GM18507 (cell line): ENCODE results near the gene PFKM.
"Not testable (repeated sequence)": the region's sequence is repeated elsewhere in the genome, so short reads cannot be mapped to it uniquely, and the experiment has no call there.

Source experiments
- DNase-seq: peaks from one replicate; pipeline ENCODE4 v3.0.0; 2011; ENCODE audit warnings: low read depth; ENCODE audit not compliant: insufficient read length; ENCODE audit errors: extremely low spot score
- FAIRE-seq: peaks from 2 replicates; lab custom pipeline; 2011; peaks lifted over from hg19 to GRCh38; lab: Jason Lieb, UNC

Gene PFKM

DNA sequence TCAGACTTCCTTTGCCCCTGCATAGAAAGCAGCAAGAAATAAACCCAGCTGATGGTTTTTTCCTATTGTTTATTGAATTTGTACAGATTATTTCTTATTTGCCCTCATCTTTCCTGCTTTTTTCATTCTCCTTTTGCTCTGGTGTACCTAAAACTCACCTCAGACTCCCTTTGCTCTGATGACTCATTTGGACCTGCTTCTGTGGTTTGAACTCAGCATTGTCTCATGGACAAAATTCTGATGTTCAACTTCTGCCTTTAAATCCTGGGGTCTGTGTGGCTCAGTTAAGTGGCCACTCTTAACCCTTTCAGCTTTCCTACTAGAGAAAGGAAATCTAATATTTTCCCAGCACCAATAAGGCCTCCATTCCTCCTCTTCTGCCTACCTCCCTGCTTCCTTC is 9.7 kb upstream of the PFKM start:
- DNase-seq = no peak
- no peak for FAIRE-seq

DNA sequence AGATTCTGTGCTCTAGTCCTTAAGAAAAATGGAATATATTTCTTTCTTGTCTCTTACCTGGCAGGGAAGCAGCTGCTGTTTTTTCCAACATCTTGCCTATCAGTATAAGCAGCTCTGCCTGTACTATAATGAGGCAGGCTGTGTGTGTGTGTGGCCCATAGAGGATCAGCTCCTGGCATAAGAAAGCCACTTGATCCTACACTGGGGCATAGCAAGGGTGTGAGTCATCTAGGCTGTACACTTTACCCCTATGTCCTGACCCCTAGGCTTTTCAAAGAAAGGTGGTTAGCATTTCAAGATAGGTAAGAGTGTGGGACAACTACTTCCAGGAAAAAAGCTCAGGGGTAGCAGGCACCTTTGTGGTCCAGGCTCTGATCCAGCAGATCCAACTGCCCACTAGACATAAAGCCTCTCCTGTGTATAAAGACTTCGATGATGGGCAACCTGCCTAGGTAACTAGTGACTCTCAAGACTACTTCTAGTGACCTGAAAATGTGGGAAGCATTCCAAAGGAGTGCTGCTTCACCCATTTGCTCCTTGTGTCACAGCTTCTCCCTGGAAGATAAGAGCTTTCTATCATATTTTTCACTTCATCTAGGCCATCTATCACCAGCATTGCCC is 8.4 kb upstream of the PFKM start:
- FAIRE-seq = no peak
- DNase-seq = no peak

DNA sequence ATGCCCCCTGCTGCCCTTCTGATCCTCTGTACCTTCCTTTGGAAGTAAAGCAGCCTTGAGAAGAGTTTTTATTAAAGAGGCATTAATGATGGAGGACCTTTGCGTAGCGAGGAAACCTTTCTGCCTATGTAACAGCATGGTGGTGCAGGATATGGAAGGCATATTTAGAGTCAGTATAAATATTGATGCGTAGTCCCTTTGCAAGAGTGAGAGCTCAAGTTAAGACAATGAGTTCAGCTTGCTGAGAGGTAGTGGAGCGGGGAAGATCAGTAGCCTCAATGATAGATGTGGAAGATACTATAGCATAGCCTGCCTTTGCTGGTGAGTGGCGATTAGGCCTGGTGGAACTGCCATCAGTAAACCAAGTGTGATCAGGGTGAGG is 7.9 kb upstream of the PFKM start:
- DNase-seq, FAIRE-seq: not testable (repeated sequence)

DNA sequence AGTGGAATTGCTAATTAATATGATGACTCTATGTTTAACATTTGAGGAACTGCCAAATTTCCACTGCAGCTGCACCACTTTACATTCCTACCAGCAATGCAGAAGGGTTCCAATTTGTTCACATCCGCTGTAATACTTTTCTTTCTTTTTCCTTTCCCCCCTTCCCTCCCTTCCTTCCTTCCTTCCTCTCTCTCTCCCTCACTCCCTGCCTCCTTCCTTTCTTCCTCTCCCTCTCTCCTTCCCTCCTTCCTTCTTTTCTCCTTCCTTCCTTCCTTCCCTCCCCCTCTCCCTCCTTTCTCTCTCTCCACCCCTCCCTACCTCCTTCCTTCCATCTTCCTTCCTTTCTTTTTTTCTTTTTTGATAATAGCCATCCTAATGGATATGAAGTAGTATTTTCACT is 3.2 kb upstream of the PFKM start:
- FAIRE-seq = no peak
- no peak for DNase-seq

DNA sequence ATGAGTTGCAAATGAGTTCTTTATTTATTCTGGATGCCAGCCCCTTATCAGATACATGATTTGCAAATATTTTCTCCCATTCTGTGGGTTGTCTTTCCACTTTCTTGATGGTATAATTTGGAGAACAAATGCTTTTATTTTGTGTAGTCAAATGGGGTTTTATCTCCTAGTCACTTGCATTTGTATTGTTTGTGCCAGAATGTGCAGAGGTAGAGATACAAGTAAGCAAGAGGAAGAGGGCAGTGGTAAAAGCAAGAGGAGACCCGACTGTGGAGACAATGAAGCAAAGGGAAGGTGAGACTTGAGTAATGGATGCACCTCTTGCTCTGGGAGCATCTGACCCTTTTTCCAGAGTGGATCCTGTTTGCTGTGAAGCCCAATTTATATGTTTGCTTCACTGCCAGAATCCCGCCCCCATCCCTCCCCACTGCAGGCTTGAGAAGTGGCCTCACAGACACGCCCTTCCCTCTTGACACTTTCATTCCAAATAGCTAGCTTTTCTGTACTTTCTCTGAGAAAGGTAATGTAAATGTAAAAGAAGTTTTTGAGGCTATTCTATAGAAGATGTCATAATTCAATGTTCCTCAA is 786 bp upstream of the PFKM start:
- DNase-seq (no peak), FAIRE-seq (no peak)

DNA sequence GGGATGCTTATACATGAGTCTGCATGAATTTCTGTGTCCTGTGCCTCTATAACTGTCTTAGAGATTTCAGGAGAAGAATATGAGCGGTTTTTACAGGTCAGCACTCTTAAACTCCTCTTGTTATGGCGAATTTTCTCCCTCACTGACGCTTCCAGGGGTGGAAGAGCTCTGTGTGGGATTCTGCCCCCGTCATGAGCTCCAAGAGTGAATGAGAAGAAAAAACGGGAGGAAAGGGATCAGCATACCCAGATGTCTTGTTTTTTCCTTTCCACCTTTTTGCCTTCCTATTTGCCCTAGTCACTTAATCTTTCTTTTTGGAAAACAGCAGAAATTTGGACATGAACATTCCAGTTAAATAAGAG is 651 bp downstream of the PFKM start:
- DNase-seq (no peak), FAIRE-seq (no peak)

DNA sequence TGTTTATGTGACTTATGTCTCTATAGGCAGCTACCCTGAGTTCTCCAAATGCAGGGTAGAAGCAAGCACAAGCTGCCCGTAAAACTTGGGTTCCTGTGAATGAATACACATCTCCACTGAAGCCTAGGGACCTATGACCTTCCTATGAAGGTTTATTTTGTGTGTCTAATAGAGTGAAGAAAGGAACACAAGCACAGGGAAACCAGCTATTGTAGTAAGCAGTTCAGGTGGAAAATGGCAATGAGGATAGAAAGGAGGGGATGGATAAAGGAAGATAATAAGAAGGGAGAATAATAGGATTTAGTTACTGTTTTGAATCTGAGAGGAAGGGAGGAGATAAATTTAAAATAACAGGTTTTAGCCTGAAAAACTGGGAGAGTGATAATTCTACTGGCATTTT is 2.4 kb downstream of the PFKM start:
- no peak for FAIRE-seq
- DNase-seq = no peak

DNA sequence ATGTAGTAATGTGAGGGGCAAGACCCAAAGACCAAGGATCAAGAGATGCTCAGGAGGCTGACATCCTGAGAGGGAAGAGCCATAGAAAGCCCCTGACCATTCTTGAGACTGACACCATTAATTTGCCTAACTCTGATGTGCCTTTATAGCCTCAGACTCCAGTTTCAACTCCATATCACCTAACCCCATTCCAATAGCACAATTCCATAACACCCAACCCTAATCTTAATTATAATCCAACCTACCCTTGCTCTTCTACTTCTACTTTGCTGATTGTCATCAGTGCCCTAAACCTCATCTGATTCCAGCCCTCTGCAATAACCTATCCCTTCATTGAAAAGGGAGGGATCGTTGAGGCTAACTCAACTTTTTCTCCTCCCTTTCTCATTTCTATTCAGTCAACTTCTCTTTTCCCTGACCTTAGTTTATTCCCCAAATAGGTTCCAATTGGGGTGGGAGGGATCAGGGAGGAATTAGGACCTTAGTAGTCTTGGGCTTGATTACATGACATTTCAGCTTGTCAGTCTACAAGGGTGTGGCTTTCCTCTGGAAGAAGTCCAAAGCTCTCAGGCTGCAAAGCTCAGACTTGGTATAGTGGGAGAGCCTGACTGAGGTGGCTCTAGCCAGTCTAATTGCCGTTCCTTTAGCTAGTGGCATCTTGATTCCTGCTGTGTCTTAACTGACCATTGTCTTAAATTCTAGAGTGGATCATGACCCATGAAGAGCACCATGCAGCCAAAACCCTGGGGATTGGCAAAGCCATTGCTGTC is 3.1 kb downstream of the PFKM start:
- DNase-seq (no peak), FAIRE-seq (no peak)

DNA sequence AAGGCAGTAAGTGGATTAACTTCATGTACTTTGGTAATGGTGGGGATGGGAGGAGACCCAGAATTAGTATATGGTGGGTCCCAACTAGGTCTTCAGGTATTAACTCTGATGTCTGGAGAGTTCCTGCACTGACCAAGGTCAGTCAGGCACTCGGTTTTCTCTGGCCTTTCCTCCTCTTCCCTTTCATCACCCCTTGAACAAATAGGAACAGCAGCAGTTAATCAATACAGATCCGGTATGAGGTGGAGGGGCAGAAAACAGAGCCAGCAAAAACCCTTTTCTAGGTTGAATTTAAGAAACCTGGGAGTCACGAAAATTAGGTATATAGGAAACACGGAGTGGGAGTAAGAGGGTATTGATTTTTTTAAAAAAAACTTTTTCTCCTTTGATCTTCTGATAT is 4.0 kb downstream of the PFKM start:
- FAIRE-seq = no peak

DNA sequence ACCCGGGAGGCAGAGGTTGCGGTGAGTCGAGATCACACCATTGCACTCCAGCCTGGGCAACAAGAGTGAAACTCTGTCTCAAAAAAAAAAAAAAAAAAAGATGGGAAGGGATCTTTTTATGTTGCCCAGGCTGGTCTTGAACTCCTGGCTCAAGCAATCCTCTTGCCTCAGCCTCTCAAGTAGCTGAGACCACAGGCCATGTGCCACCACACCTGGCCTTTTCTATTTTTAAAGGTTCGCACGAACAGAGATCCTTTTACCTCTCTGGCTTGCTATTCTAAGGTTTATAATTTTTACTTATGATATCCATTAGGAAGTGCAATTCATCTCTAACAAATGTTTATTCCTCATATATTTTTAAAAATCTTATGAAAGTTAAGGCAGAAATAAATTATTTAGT is 6.4 kb downstream of the PFKM start:
- DNase-seq = not testable (repeated sequence)

More for the DNA sequence above, 4.0 kb downstream of the PFKM start:
- no peak for DNase-seq

DNA sequence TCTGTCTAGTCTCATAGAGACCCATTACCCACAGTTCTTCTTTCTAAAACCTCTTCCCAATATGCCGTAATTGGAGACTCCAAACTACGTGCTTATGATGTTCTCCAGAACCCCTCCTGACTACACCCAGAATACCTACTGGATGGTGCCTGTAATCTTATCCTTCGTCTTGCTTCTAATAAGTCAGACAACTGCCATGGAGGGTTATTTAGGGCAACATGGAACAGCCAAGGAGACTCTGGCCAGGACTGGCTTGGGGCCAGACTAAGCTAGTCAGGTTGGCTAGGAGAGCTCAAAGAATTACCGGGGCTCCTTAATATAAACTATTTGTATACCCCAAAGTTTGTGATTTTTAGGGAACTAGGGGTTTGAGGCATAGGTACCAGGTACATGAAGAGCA is 6.8 kb downstream of the PFKM start:
- no peak for DNase-seq
- no peak for FAIRE-seq

More for the DNA sequence above, 6.4 kb downstream of the PFKM start:
- FAIRE-seq = not testable (repeated sequence)

DNA sequence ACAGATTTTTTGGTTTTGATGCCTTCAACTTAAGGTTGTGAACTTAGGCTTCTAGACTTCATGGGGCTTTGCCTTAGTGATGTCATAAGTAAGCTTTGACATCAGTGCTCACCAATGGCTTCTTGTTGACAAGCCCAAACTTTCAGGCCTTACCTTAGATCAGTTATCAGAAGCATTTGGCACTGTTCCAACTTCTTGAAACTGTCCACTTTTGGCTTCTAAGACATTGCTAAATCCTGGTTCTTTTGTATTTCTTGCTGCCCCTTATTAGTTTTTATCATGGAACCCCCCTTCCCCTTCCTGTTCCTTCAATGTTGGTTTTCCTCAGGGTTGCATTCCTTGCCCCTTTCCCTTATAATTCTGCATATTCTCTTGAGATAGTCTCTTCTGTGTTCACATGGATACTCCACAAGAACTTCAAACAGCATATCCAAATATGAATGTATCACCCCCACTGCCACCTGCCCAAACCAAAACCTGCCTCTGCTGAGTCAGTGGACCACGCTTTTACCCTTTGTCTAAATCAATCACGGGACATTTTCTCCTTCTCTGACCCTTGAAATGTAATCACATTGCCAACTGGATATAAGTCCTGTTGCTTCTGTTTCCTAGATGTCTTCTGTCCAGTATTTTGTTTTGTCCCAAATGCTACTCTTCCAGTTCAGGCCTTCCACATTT is 7.9 kb downstream of the PFKM start:
- DNase-seq = no peak
- FAIRE-seq = no peak

DNA sequence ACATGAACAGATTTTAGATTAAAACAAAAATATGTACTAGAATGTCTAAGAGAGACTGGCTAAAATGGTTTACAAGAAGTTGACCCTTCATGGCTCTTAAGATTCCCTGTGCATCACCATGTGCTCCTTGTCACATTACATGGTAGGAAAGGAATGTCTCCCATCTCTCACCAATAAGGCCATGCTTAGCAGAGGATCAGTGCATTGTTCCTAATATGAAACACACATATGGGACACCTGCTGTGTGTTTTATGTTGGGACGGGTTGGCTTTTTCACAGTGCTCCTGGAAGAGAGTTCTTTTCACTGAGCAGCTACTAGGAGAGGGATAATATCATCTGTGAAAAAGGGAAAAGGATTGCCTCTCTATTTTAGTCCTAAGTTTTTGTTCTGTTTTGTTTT is 9.6 kb downstream of the PFKM start:
- no peak for DNase-seq
- no peak for FAIRE-seq

DNA sequence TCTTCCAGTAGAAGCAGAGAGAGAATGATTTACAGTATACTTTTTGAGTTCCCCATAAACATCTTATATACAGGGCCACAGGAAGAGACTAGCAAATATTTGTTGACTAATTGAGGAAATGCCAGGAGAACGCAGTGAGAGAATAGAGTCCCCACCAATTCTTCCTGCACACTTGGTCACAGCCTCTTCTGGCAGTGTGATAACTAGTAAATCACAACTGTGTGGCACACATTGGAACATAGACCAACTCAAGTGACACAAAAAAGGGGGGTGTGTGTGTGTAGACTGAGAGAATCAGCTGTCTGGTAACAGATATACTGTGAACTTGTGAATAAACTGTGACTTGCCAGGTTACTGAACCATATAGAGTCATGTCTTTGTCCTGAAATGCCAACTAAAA is 10.2 kb downstream of the PFKM start:
- no peak for FAIRE-seq
- no peak for DNase-seq

DNA sequence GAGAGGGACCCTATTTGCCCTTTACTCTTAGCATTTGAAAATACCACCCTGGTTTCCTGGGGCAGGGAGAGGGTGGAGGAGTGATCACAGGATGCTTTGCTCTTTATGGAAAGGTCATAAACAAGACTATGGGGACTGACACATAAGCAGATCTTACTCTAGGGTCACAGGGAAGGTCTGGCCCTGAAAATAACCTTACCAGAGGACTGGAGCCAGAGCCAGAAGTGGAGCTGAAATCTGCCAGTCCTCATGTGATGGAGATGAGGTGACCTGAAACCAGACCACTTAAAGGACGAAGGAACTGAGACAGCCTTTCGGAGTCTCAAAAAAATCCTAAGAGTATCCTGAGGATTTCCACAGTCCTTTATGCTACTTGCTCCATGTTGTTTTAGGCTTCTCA is 12.4 kb downstream of the PFKM start:
- FAIRE-seq = no peak
- DNase-seq = no peak

DNA sequence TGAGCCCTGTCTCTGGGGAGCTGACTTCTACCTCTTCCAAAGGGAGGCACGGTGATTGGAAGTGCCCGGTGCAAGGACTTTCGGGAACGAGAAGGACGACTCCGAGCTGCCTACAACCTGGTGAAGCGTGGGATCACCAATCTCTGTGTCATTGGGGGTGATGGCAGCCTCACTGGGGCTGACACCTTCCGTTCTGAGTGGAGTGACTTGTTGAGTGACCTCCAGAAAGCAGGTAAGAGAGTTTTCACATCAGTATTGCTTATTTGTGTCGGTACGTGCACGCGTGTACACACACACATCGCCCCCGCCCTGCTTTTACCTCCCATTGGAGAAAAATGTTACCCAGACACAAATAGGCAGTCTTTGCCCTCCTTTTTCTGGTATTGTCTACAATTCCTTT is 13.7 kb downstream of the PFKM start:
- DNase-seq (no peak), FAIRE-seq (no peak)

DNA sequence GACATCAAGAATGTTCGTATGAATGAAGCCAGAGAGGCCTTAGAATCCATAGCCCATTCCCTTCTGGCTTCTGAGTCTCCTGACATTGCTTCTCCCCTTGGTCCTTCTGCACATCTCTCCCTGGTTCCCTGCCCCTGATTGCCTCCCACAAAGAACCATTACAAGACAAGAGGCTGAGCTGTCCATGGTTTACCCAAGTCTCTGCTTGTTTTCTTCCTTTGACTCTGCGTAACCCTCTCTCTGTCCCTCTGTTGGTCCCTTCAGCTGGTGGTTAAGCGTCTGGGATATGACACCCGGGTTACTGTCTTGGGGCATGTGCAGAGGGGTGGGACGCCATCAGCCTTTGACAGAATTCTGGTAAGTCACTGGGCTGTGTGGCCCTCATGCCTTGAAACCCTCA is 15.9 kb downstream of the PFKM start:
- DNase-seq (no peak), FAIRE-seq (no peak)

DNA sequence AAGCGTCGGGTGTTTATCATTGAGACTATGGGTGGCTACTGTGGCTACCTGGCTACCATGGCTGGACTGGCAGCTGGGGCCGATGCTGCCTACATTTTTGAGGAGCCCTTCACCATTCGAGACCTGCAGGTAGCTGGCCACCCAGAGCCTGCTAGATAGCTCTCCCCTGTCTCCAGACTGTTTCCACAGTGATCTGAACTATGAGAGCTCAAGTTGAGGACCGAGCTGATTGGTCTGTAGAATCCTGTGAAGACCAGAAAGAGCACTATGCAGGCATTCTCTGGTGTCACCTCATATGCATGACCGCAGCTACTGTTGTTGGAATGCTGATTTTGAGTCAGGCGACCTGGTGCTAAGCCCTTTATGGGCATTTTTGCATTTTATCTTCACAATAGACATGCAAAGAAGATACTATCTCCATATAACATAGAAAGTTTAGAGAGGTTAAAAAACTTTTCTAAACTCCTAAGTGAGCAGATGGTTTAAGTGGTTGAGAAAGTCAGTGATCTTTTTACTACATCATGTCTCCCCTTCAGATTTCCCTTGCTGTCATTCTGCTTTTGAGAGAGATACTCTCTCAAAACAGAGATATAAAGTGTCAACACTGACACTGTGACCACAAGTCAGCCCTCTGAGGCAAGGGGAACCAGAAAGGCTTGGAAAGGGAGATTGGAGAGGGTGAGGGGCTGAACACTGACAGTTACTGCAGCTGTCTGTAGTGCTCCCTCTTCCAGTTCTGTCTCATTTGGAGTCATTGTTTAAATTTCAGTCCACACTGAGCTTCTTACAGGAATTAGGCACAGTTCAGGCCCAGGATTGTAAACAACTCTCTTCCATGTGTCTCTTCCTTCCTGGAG is 23.9 kb downstream of the PFKM start:
- FAIRE-seq = no peak
- no peak for DNase-seq

DNA sequence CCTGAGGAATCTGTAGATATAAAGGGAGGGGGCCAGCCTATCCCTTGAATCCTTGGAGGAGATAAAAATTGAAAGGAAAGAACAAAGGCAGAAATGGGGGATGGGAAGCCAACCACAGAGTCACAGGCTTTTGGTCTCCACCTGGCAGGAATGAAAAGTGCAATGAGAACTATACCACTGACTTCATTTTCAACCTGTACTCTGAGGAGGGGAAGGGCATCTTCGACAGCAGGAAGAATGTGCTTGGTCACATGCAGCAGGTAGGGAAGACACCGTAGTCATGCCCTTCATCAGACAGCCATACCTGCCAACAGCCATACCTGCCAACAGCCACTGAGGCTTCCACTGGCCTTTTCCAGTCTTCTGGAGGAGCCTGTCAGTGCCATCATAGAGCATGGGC is 24.7 kb downstream of the PFKM start:
- DNase-seq (no peak), FAIRE-seq (no peak)

DNA sequence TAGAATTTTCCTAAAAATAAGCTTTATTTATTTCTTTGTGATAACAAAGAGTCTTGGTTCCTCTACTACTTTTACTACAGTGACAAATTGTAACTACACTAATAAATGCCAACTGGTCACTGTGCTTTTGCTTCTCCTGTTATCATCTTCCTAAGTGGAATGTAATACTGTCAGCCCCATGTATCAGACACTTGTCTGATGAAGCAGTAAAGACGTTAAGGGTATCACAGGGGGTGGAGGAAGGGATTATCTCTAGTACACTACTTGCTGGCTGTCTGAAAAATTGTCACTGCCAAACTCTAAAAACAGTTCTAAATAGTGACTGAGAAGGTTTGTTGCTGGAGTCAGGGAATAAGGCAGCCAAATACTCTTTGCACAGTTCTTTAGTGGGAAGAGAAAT is 26.8 kb downstream of the PFKM start:
- no peak for DNase-seq
- FAIRE-seq = no peak
